GM12878 (cell line): Measurements from ENCODE around the gene ZNF766.
A peak's percentile ranks its signal among the peaks of the same experiment; 100 is the strongest.

Experiments used
- CREB1 ChIP-seq: IDR thresholded peaks from 2 replicates; pipeline ENCODE4 v1.6.1; 2012; ENCODE audit warnings: low read depth, mild to moderate bottlenecking, inconsistent platforms
- ELK1 ChIP-seq: IDR thresholded peaks from 2 replicates; pipeline ENCODE4 v1.6.1; 2012; ENCODE audit warnings: low read depth, low read length, improper control_type of control experiment
- HDAC6 ChIP-seq: fragments of 200-600 bp; sonication (generic); IDR thresholded peaks from one replicate; pipeline ENCODE4 v1.8.0; 2017; ENCODE audit warnings: antibody characterized with exemption; ENCODE audit not compliant: unreplicated experiment
- KDM1A ChIP-seq: fragments of 200-600 bp; sonication (generic); IDR thresholded peaks from 2 replicates; pipeline ENCODE4 v1.6.1; 2016; ENCODE audit warnings: borderline replicate concordance
- POLR2A ChIP-seq: IDR thresholded peaks from 2 replicates; pipeline ENCODE4 v1.6.1; 2011; ENCODE audit warnings: low read depth, mild to moderate bottlenecking, low read length
- RAD21 ChIP-seq: IDR thresholded peaks from 2 replicates; pipeline ENCODE4 v1.6.1; 2011; ENCODE audit warnings: mild to moderate bottlenecking, low read depth, low read length, moderate library complexity; ENCODE audit not compliant: insufficient read depth
- REST ChIP-seq: IDR thresholded peaks from 2 replicates; pipeline ENCODE4 v1.6.1; 2012; ENCODE audit warnings: mild to moderate bottlenecking, low read depth, low read length
- SIN3A ChIP-seq: IDR thresholded peaks from 2 replicates; pipeline ENCODE4 v1.6.1; 2012; ENCODE audit warnings: low read depth, low read length, improper control_type of control experiment
- STAT1 ChIP-seq: fragments of 450-650 bp; conservative IDR thresholded peaks from 2 replicates; pipeline ENCODE4 v1.6.1; 2014; ENCODE audit warnings: antibody characterized with exemption, mild to moderate bottlenecking
- SUZ12 ChIP-seq: fragments of 200-600 bp; sonication (generic); IDR thresholded peaks from one replicate; pipeline ENCODE4 v1.6.1; 2018; ENCODE audit warnings: antibody characterized with exemption, mild to moderate bottlenecking; ENCODE audit not compliant: unreplicated experiment
- TF ChIP-seq, protein P1 (sequence below): IDR thresholded peaks from 2 replicates; pipeline ENCODE4 v1.6.1; 2011; ENCODE audit warnings: low read depth, low read length, improper control_type of control experiment, borderline replicate concordance

- TF ChIP-seq POLR2A (0 out of 2 replicates have a peak, but pooled peaks have one; percentile 32), CREB1 (no peak), REST (no peak), SIN3A (no peak), STAT1 (no peak), HDAC6 (no peak), ELK1 (no peak), SUZ12 (no peak), RAD21 (no peak), KDM1A (no peak)
- TF ChIP-seq, protein P1, sequence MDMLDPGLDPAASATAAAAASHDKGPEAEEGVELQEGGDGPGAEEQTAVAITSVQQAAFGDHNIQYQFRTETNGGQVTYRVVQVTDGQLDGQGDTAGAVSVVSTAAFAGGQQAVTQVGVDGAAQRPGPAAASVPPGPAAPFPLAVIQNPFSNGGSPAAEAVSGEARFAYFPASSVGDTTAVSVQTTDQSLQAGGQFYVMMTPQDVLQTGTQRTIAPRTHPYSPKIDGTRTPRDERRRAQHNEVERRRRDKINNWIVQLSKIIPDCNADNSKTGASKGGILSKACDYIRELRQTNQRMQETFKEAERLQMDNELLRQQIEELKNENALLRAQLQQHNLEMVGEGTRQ: no peak
Observed at GRCh38 chr19:52221831-52222375, 47.5 kb upstream of the ZNF766 start.
